Stimulated activated naive B cell treated with anti-CD40 and anti-IgM and Interleukin-4, amounts not matched to agents 10 μg/mL and 1 μg/mL and 100 μg/mL, for 72 hours (primary cell): ENCODE data around the gene SCAI.
"Not testable (repeated sequence)": the region's sequence is repeated elsewhere in the genome, so short reads cannot be mapped to it uniquely, and the experiment has no call there.

ENCODE experiments used
- ATAC-seq, 2 donors: fragments of 150-1000 bp; cut with Tn5 transposase; replicated peaks; 2 replicates each; pipeline ENCODE4 v1.10.0; 2021; ENCODE audit warnings: moderate library complexity in 1 of 2
- DNase-seq: peaks from one replicate; pipeline ENCODE4 v3.0.0; 2021
- H3K27ac Mint-ChIP-seq: one replicate; pipeline ENCODE4 v1.8.0; 2022; ENCODE audit warnings: mild to moderate bottlenecking, mixed read lengths
- H3K27me3 Mint-ChIP-seq, 2 donors: one replicate each; pipeline ENCODE4 v1.8.0; 2022; ENCODE audit warnings: mixed read lengths in 2 of 2
- H3K36me3 Mint-ChIP-seq, 2 donors: one replicate each; pipeline ENCODE4 v1.8.0; 2022; ENCODE audit warnings: mixed read lengths in 2 of 2, mild to moderate bottlenecking in 1 of 2
- H3K4me1 Mint-ChIP-seq, 2 donors: one replicate each; pipeline ENCODE4 v1.8.0; 2022; ENCODE audit warnings: mixed read lengths in 2 of 2, mild to moderate bottlenecking in 1 of 2
- H3K4me3 Mint-ChIP-seq, 2 donors: one replicate each; pipeline ENCODE4 v1.8.0; 2022; ENCODE audit warnings: mild to moderate bottlenecking in 2 of 2, mixed read lengths in 2 of 2, moderate library complexity in 1 of 2
- H3K9me3 Mint-ChIP-seq, 2 donors: one replicate each; pipeline ENCODE4 v1.8.0; 2022; ENCODE audit warnings: mixed read lengths in 2 of 2, mild to moderate bottlenecking in 1 of 2

Gene SCAI

DNA sequence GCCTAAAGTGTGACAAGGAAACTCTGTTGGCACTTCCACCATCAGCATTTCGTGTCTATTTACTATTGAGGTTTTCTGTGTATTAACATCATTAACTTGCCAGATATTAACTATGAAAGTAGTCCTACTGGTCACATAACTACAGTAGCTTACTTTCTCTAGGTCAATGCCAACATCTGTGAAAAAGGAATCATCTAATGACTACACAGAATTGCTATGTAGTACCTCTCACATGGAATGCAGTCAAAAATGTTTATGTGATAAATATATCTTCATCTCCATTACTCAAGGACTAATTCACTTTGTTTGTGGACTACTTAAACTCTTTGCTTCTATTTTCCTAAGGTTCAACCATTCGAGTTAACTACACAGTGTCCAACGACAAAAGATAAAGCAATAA, 2.1 kb downstream of the SCAI start:
- DNase-seq: no peak
- Mint-ChIP-seq H3K4me3 (no peak overlapping the region), H3K27me3 (no peaks in the 10 kb centered on the region), H3K27ac (no peak overlapping the region), H3K36me3 (peaks cover 7 to 11% of the 10 kb centered on the region in 2 donors), H3K9me3 (no peaks in the 10 kb centered on the region), H3K4me1 (peaks cover 12 to 22% of the 10 kb centered on the region in 2 donors)
- ATAC-seq: no peak

DNA sequence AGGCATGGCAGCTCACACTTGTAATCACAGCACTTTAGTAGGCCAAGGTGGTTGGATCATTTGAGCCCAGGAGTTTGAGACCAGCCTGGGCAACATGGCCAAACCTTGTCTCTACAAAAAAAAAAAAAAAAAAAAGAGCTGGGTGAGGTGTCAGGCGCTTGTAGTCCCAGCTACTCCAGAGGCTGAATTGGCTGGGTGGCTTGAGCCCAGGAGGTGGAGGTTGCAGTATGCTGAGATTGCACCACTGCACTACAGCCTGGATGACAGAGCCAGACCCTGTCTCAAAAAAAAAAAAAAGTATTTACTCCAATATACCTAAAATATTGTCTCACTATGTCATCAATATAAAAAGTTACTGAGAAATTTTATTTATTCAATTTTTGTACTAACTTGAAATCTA, 2.8 kb downstream of the SCAI start:
- DNase-seq: no peak
- H3K4me3 Mint-ChIP-seq: no peak overlapping the region
- no peak overlapping the region for H3K27ac Mint-ChIP-seq
- H3K27me3 Mint-ChIP-seq: no peaks in the 10 kb centered on the region
- peaks cover 7 to 11% of the 10 kb centered on the region in 2 donors for H3K36me3 Mint-ChIP-seq
- no peaks in the 10 kb centered on the region for H3K9me3 Mint-ChIP-seq
- no peak for ATAC-seq
- peaks cover 11 to 22% of the 10 kb centered on the region in 2 donors for H3K4me1 Mint-ChIP-seq

DNA sequence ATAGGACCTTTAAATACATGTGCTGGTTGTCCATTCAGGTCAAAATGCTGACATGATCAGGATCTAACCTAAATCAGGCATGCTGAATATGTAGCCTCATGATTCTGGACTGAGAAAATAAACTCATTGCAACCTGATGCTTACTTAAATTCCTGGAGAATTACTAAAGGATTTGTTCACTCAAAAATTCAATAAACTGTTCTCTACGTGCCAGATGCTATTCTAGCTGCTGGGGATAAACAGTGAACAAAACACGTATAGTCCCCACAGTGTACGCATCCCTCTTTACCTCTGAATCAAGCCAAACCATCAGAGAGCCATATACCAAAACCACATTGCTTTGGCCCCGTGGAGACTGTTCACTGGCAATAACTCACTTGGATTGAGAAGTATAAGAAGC, 6.1 kb downstream of the SCAI start:
- Mint-ChIP-seq H3K27me3 (no peaks in the 10 kb centered on the region), H3K9me3 (peaks cover 0 to 9% of the 10 kb centered on the region in 2 donors), H3K27ac (no peak overlapping the region), H3K4me1 (peaks cover 11 to 19% of the 10 kb centered on the region in 2 donors), H3K36me3 (peaks cover 18 to 22% of the 10 kb centered on the region in 2 donors), H3K4me3 (no peak overlapping the region)
- DNase-seq: no peak
- ATAC-seq: no peak

DNA sequence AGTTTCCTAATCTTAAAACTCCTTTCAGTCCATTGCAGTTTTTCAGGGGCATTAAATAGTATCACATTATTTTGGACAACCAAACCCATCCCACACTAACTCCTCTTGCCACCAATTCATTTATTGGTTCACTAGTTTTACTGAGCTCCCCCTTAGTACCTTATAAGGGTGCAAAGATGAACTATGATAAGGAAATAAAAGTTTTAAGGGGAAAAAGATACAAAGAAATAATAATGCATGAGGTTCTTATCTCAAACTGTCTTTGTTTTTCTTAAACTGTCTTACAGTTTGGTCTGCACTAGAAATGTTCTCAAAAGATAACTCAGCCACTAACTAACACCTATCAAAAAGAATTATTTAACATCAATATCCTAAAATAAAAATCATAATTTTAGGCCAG, 8.4 kb downstream of the SCAI start:
- H3K9me3 Mint-ChIP-seq: peaks cover 0 to 9% of the 10 kb centered on the region in 2 donors
- no peak overlapping the region for H3K4me3 Mint-ChIP-seq
- H3K27ac Mint-ChIP-seq: no peak overlapping the region
- H3K4me1 Mint-ChIP-seq: peaks cover 11 to 13% of the 10 kb centered on the region in 2 donors
- no peak for ATAC-seq
- no peak for DNase-seq
- no peaks in the 10 kb centered on the region for H3K27me3 Mint-ChIP-seq
- peaks cover 17 to 21% of the 10 kb centered on the region in 2 donors for H3K36me3 Mint-ChIP-seq

DNA sequence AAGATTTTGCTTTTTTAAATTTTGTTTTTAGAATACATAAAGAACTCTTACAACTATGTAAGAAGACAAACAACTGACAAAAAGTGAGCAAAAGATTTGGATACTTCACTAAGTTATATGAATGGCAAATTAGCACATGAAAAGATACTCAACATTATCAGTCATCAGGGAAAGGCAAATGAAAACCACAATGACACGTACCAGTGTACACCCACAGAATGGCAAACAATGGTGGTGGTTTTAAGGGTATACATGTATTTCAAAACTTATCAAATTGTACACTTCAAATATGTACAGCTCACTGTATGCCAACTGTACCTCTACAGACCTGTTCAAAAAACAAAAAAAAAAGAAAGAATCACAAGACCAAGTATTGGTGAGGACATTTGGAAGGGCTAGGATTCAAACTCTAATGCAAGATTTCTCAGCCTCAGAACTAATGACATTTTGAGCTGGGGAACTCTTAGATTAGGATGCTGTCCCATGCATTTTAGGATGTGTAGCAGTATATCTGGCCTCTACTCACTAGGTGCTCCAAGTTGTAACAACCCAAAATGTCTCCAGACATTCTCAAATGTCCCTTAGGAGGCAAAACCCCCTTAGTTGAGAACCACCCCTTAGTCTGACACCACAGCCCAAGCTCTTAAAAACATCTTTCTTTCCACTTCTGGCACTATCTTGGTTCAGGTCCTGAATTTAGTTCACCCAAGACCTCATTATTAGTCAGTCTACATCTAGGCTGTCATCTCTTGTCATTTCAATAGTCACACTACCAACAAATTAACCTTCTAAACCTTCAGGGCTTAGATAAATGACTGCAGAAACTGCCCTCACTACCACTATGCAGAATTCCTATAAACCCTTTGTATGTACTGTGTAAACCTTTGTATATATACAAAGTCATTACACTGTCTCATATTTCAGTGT, 9.7 kb downstream of the SCAI start:
- DNase-seq: no peak
- Mint-ChIP-seq H3K27me3 (no peaks in the 10 kb centered on the region), H3K36me3 (peaks cover 11 to 13% of the 10 kb centered on the region in 2 donors), H3K27ac (no peak overlapping the region), H3K4me3 (no peak overlapping the region), H3K9me3 (peaks cover 0 to 9% of the 10 kb centered on the region in 2 donors), H3K4me1 (peaks cover 9 to 10% of the 10 kb centered on the region in 2 donors)
- ATAC-seq: peak; percentile 31 to 61

DNA sequence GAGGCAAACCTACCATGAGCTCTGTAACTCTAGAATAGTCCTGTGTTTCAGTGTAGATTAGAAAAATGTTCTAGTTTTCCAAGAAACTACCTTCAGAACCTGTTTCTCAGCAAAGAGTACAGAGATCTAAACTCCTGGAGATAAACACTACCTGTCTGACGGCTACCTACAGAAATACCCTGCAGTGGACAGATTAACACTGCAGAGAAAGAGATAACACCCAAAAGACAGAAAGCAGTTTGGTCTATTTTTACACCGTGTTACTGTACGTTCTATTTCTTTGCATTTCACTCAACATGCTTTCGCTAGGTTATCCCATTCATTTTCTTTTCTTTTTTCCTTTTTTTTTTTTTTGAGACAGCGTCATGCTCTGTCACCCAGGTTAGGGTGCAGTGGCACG, 11.6 kb downstream of the SCAI start:
- Mint-ChIP-seq H3K36me3 (peaks cover 10 to 11% of the 10 kb centered on the region in 2 donors), H3K4me1 (peaks cover 9 to 13% of the 10 kb centered on the region in 2 donors), H3K9me3 (peaks cover 0 to 9% of the 10 kb centered on the region in 2 donors), H3K27ac (no peak overlapping the region), H3K27me3 (no peaks in the 10 kb centered on the region), H3K4me3 (no peak overlapping the region)
- no peak for DNase-seq
- no peak for ATAC-seq

DNA sequence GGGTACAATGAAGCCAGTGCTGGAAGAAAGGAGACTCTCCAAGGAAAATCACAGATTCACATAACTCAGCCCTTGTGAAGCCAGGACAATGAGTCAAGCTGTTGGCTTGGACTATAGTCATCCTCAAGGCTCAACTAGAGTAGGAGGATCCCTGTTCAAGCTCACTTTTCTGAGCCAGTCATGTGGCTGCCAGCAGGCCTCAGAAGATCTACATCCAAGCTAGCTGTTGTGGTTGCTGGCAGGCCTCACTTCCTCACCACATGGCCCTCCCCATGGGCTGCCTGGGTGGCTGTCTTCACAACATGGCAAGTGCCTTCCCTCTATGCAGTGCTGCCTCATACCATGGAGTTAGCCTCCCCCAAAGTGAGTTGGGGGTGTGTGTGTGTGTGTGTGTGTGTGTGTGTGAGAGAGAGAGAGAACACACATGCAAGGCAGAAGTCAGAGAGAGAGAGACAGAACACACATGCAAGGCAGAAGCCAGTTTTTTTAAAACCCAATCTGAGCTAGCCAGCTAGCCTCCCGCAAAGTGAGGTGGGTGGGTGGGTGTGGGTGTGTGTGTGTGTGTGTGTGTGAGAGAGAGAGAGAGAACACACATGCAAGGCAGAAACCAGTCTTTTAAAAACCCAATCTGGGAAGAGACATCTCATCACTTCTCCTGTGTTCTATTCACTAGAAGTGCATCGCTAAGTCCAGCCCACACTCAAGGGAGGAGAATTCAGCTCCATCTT, 17.1 kb downstream of the SCAI start:
- Mint-ChIP-seq H3K4me3 (peak overlapping the region; percentile 60 to 66), H3K27me3 (no peaks in the 10 kb centered on the region), H3K36me3 (peaks cover 7 to 10% of the 10 kb centered on the region in 2 donors), H3K27ac (peak overlapping the region; percentile 98), H3K9me3 (no peaks in the 10 kb centered on the region), H3K4me1 (peaks cover 14 to 23% of the 10 kb centered on the region in 2 donors)
- ATAC-seq: peak; percentile 99 to 100
- peak; percentile 66 for DNase-seq

DNA sequence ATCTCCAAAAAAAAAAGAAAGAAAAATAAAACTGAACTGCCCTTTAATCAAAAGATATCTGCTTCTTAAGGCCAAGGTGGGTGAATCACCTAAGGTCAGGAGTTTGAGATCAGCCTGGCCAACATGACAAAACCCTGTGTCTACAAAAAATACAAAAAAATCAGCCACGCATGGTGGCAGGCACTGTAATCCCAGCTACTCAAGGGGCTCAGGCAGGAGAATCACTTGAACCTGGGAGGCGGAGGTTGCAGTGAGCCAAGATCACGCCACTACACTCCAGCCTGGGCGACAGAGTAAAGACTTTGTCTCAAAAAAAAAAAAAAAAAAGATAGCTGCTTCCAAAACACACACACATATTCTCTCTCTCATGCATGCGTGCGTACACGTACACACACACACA, 17.8 kb downstream of the SCAI start:
- DNase-seq: no peak

DNA sequence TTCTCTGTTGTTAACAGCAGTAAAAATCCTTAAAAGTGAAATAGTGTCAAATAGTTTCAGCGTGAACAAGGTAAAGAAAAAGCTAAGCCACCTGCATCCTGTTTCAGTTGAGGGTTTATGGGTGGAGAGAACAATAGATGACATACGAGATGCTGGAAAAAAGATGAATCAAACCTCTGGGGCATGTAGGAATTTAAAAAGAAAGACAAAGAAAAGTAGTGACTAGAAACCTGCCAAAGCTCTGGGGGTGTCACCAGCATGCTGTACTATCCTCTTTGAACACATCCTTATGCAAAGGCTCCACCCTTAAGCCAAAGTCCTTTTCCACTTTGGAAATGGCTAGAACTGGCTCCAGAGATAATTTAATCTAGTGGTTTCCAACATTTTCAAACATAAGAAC, 22.2 kb downstream of the SCAI start:
- peaks cover 14 to 21% of the 10 kb centered on the region in 2 donors for H3K4me1 Mint-ChIP-seq
- H3K27ac Mint-ChIP-seq: no peak overlapping the region
- H3K36me3 Mint-ChIP-seq: peaks cover 10 to 12% of the 10 kb centered on the region in 2 donors
- H3K9me3 Mint-ChIP-seq: no peaks in the 10 kb centered on the region
- H3K27me3 Mint-ChIP-seq: no peaks in the 10 kb centered on the region
- no peak for ATAC-seq
- H3K4me3 Mint-ChIP-seq: no peak overlapping the region
- no peak for DNase-seq

More for the DNA sequence above, 17.8 kb downstream of the SCAI start:
- no peaks in the 10 kb centered on the region for H3K27me3 Mint-ChIP-seq
- peak overlapping the region; percentile 98 for H3K27ac Mint-ChIP-seq
- H3K4me1 Mint-ChIP-seq: peaks cover 16 to 29% of the 10 kb centered on the region in 2 donors
- H3K4me3 Mint-ChIP-seq: no peak overlapping the region
- H3K36me3 Mint-ChIP-seq: peaks cover 7 to 10% of the 10 kb centered on the region in 2 donors
- ATAC-seq: no peak
- no peaks in the 10 kb centered on the region for H3K9me3 Mint-ChIP-seq

DNA sequence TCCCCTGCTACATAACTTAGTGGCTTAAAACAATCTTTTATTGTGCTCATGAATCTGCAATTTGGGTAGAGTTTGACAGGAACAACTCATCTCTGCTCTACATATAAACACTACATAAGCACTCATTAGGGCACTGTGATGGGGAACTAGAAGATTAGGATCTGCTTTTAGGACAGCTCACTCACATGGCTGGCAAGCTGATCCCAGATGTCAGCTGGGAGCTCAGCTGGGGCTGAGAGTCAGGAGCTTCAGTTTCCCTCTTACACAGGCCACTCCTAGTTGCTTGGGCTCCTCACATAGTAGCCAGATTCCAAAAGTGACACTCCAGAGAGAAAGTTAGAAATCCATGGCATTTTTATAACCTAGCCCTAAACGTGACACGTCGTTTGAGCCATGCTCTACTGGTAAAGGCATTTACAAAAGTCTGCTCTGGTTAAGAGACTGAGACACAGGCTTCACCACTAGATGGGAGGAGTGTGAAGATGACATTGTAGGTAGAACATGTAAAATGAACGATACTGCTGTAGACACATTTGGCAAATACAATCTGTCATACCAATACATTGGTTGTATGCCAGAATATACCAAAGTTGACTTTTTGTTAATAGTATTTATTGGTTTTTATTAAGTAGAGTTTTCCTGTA, 23.6 kb downstream of the SCAI start:
- H3K27me3 Mint-ChIP-seq: no peaks in the 10 kb centered on the region
- H3K36me3 Mint-ChIP-seq: peaks cover 6 to 8% of the 10 kb centered on the region in 2 donors
- no peaks in the 10 kb centered on the region for H3K9me3 Mint-ChIP-seq
- H3K4me1 Mint-ChIP-seq: peaks cover 7 to 12% of the 10 kb centered on the region in 2 donors
- no peak for ATAC-seq
- H3K27ac Mint-ChIP-seq: no peak overlapping the region
- no peak overlapping the region for H3K4me3 Mint-ChIP-seq
- no peak for DNase-seq

DNA sequence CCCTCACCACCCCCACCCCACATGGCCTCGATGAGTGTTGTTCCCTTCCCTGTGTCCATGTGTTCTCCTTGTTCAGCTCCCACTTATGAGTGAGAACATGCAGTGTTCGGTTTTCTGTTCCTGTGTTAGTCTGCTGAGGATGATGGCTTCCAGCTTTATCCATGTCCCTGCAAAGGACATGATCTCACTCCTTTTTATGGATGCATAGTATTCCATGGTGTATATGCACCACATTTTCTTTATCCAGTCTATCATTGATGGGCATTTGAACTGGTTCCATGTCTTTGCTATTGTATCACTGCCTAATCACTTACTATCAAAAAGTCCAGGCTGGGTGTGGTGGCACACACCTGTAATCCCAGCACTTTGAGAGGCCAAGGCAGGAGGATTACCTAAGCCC, 24.6 kb downstream of the SCAI start:
- not testable (repeated sequence) for H3K27ac Mint-ChIP-seq, H3K9me3 Mint-ChIP-seq, H3K27me3 Mint-ChIP-seq, ATAC-seq, DNase-seq, H3K36me3 Mint-ChIP-seq, H3K4me3 Mint-ChIP-seq
- peaks cover 6 to 12% of the 10 kb centered on the region in 2 donors for H3K4me1 Mint-ChIP-seq

DNA sequence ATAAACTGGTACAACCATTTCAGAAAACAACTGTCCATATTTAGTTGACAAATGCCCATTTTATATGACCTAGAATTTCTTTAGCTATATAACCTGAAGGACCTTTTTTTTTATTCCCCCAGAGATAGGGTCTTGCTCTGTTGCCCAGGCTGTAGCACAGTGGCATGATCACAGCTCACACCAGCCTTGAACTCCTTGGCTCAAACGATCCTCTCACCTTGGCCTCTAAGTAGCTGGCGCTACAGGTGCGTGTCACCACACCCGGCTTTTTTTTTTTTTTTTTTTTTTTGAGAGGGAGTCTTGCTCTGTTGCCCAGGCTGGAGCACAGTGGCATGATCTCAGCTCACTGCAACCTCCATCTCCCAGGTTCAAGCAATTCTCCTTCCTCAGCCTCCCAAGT, 28.8 kb downstream of the SCAI start:
- not testable (repeated sequence) for H3K9me3 Mint-ChIP-seq, H3K27ac Mint-ChIP-seq, H3K4me3 Mint-ChIP-seq, DNase-seq, ATAC-seq, H3K27me3 Mint-ChIP-seq, H3K4me1 Mint-ChIP-seq
- peaks cover 17 to 24% of the 10 kb centered on the region in 2 donors for H3K36me3 Mint-ChIP-seq

DNA sequence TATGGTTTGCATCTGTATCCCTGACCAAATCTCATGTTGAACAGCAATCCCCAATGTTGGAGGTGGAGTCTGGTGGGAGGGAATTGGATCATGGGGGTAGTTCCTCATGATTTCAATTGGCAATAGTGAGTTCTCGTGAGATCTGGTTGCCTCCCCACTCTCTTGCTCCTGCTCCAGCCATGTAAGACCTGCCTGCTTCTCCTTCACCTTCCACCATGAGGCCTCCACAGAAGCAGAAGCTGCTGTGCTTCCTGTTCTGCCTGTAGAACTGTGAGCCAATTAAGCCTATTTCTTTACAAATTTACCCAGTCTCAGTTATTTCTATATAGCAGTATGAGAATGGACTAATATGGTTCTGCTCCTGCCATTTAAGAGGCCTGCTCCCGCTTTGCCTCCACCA, 32.9 kb downstream of the SCAI start:
- H3K4me3 Mint-ChIP-seq: no peak overlapping the region
- no peak overlapping the region for H3K27ac Mint-ChIP-seq
- H3K4me1 Mint-ChIP-seq: peaks cover 2 to 6% of the 10 kb centered on the region in 2 donors
- peaks cover 17 to 19% of the 10 kb centered on the region in 2 donors for H3K36me3 Mint-ChIP-seq
- ATAC-seq (no peak), DNase-seq (no peak)
- no peaks in the 10 kb centered on the region for H3K27me3 Mint-ChIP-seq
- peaks cover 5 to 8% of the 10 kb centered on the region in 2 donors for H3K9me3 Mint-ChIP-seq

DNA sequence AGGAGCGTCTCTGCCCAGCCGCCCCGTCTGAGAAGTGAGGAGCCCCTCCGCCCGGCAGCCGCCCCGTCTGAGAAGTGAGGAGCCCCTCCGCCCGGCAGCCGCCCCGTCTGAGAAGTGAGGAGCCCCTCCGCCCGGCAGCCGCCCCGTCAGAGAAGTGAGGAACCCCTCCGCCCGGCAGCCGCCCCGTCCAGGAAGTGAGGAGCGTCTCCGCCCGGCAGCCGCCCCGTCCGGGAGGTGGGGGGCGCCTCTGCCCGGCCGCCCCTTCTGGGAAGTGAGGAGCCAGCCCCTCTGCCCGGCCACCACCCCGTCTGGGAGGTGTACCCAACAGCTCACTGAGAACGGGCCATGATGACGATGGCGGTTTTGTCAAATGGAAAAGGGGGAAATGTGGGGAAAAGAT, 34.8 kb downstream of the SCAI start:
- not testable (repeated sequence) for ATAC-seq

More for the DNA sequence above, 34.8 kb downstream of the SCAI start:
- H3K36me3 Mint-ChIP-seq: peaks cover 17 to 19% of the 10 kb centered on the region in 2 donors
- not testable (repeated sequence) for H3K4me3 Mint-ChIP-seq, H3K27me3 Mint-ChIP-seq, H3K9me3 Mint-ChIP-seq, H3K27ac Mint-ChIP-seq, H3K4me1 Mint-ChIP-seq, DNase-seq
